HG02678 (cell line): Measurements from ENCODE around the gene MPHOSPH8.
"Not testable (repeated sequence)": the region's sequence is repeated elsewhere in the genome, so short reads cannot be mapped to it uniquely, and the experiment has no call there.

Source experiments
- ATAC-seq: cut with Tn5 transposase; IDR thresholded peaks from one replicate; pipeline ENCODE4 v1.9.1; 2021; ENCODE audit warnings: mild to moderate bottlenecking, moderate library complexity; ENCODE audit not compliant: unreplicated experiment

The MPHOSPH8 gene

GRCh38 chr13:19632915-19633478 lies 462 bp upstream of the MPHOSPH8 start:
- ATAC-seq, result no peak

- ATAC-seq, result no peak
Observed at GRCh38 chr13:19634256-19634740, 839 bp downstream of the MPHOSPH8 start.

- not testable (repeated sequence) for ATAC-seq
Observed at GRCh38 chr13:19635926-19636325, 2.5 kb downstream of the MPHOSPH8 start.

- no peak for ATAC-seq
Observed at GRCh38 chr13:19643652-19644051, 10.2 kb downstream of the MPHOSPH8 start.

- ATAC-seq, result no peak
Observed at GRCh38 chr13:19645000-19645399, 11.5 kb downstream of the MPHOSPH8 start.

- no peak for ATAC-seq
Observed at GRCh38 chr13:19646063-19646462, 12.6 kb downstream of the MPHOSPH8 start.

- ATAC-seq, result no peak
Observed at GRCh38 chr13:19650742-19651141, 17.3 kb downstream of the MPHOSPH8 start.

- ATAC-seq, result no peak
Observed at GRCh38 chr13:19657872-19658591, 24.6 kb downstream of the MPHOSPH8 start.

- no peak for ATAC-seq
Observed at GRCh38 chr13:19658831-19659230, 25.4 kb downstream of the MPHOSPH8 start.

GRCh38 chr13:19661126-19661525 lies 27.7 kb downstream of the MPHOSPH8 start:
- ATAC-seq, result no peak

GRCh38 chr13:19661561-19661960 lies 28.1 kb downstream of the MPHOSPH8 start:
- ATAC-seq, result no peak

GRCh38 chr13:19663416-19663979 lies 30.0 kb downstream of the MPHOSPH8 start:
- no peak for ATAC-seq

GRCh38 chr13:19664481-19665230 lies 31.2 kb downstream of the MPHOSPH8 start:
- ATAC-seq, result no peak

- ATAC-seq, result no peak
Observed at GRCh38 chr13:19665427-19665859, 32.0 kb downstream of the MPHOSPH8 start.

GRCh38 chr13:19668778-19669177 lies 35.3 kb downstream of the MPHOSPH8 start:
- ATAC-seq, result no peak

GRCh38 chr13:19670147-19670546 lies 36.7 kb downstream of the MPHOSPH8 start:
- ATAC-seq, result no peak

GRCh38 chr13:19672990-19673389 lies 39.5 kb downstream of the MPHOSPH8 start:
- ATAC-seq, result no peak

GRCh38 chr13:19673473-19674430 lies 40.3 kb downstream of the MPHOSPH8 start:
- ATAC-seq, result no peak

GRCh38 chr13:19674898-19675297 lies 41.4 kb downstream of the MPHOSPH8 start:
- ATAC-seq, result no peak

GRCh38 chr13:19676168-19676567 lies 42.7 kb downstream of the MPHOSPH8 start:
- no peak for ATAC-seq
